Endodermal cell (in vitro differentiated cells): ENCODE data around the gene DHX34. TPM values are rescaled to one million over a fixed set of nuclear protein-coding genes. Genes with fewer than 3 reads are reported as not detected.

Experiments
- DNase-seq: peaks from one replicate; pipeline ENCODE4 v3.0.0-alpha.2; 2017
- H3K27ac ChIP-seq: 2 replicates; pipeline ENCODE4 v1.5.1; 2013; ENCODE audit warnings: mild to moderate bottlenecking, low read depth, low read length, moderate library complexity
- H3K27me3 ChIP-seq: 2 replicates; pipeline ENCODE4 v1.6.1; 2013; ENCODE audit warnings: mild to moderate bottlenecking, low read length, moderate library complexity; ENCODE audit not compliant: insufficient read depth, control insufficient read depth, poor library complexity, severe bottlenecking
- H3K36me3 ChIP-seq: 2 replicates; pipeline ENCODE4 v1.7.0; 2013; ENCODE audit warnings: mild to moderate bottlenecking, low read length, moderate library complexity; ENCODE audit not compliant: control insufficient read depth, insufficient read depth
- H3K4me1 ChIP-seq: one replicate; pipeline ENCODE4 v1.7.0; 2013; ENCODE audit warnings: low read length; ENCODE audit not compliant: control insufficient read depth, insufficient read depth
- H3K4me3 ChIP-seq: 2 replicates; pipeline ENCODE4 v1.5.1; 2013; ENCODE audit warnings: mild to moderate bottlenecking, low read length, moderate library complexity
- H3K9ac ChIP-seq: 2 replicates; pipeline ENCODE4 v1.6.1; 2013; ENCODE audit warnings: mild to moderate bottlenecking, low read length, moderate library complexity; ENCODE audit not compliant: poor library complexity, severe bottlenecking; ENCODE audit errors: extremely low read depth
- H3K9me3 ChIP-seq: 2 replicates; pipeline ENCODE4 v1.6.1; 2013; ENCODE audit warnings: mild to moderate bottlenecking, low read length, moderate library complexity; ENCODE audit not compliant: control insufficient read depth
- H3K27ac Mint-ChIP-seq: 2 replicates; pipeline ENCODE4 v1.8.0; 2020; ENCODE audit warnings: mixed read lengths
- H3K27me3 Mint-ChIP-seq: 2 replicates; pipeline ENCODE4 v1.8.0; 2021; ENCODE audit warnings: mild to moderate bottlenecking, mixed read lengths; ENCODE audit not compliant: insufficient read depth
- H3K36me3 Mint-ChIP-seq: 2 replicates; pipeline ENCODE4 v1.8.0; 2020; ENCODE audit warnings: low read depth, mixed read lengths
- H3K4me1 Mint-ChIP-seq: 2 replicates; pipeline ENCODE4 v1.8.0; 2020; ENCODE audit warnings: mixed read lengths
- H3K4me3 Mint-ChIP-seq: 2 replicates; pipeline ENCODE4 v1.8.0; 2020; ENCODE audit warnings: mild to moderate bottlenecking, moderate library complexity, mixed read lengths
- H3K9me3 Mint-ChIP-seq: 2 replicates; pipeline ENCODE4 v1.8.0; 2020; ENCODE audit warnings: mild to moderate bottlenecking, mixed read lengths
- WGBS, 2 experiments: methylation state at CpG; one replicate each; pipeline versions ENCODE4 v1.1.5 to v1.1.7; 2013; ENCODE audit warnings: missing lambda C conversion rate in 2 of 2, mixed read lengths in 1 of 2; ENCODE audit not compliant: insufficient coverage in 1 of 2, insufficient read length in 1 of 2; 5-methylcytosine and 5-hydroxymethylcytosine counted together
- total RNA-seq, 2 donors: library from RNA; stranded (reverse); fragmentation: NEBNext Ultra II Directional in 1 of 2; extraction: Animal tissue kit (Norgen Biotek cat#: 25700) in 1 of 2; gene quantifications; 2 replicates in 1 of 2; 3 replicates in 1 of 2; pipeline ENCODE4 v1.2.1, GENCODE V29; 2021
- TF ChIP-seq, protein P1 (sequence below): fragments of 200-600 bp; sonication (generic); conservative IDR thresholded peaks from 2 replicates; pipeline ENCODE4 v1.5.0; 2021; ENCODE audit warnings: antibody characterized with exemption, mild to moderate bottlenecking

Gene DHX34
- total RNA-seq, 2 donors from 2014 or later, result 36.9 to 43.9 TPM

DNA sequence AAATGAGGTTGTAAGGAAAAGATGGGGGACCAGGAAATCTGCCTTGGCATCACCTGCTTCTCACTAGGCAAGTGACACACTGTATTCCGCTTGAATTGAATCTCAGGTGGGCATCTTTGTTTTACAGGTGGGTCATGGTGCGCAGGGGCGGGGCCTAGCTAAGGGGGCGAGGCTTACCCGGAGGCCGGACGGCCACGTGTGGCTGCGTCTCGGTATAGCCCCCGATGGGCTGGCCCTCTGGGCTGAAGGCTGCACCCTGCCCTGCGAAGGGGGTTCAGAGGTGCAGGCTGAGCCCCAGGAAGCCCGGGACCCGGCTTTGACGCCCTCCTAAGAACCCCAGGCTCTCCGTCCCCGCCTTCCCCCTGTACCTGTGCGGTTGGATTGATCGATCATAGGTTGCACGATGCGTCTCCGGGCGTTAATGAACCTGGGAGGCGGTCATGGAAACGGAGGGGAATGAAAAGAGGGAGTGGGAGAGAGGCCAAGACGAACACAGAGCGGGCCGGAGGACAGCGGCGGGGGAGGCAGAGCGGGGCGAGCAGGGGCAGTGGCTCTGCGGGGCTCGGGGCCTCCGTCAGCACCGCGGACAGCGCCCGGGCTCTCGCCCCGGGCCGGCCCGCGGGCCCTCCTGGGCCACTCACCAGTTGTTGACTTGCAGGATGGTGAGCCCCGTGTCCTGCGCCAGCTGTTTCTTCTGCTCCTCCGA lies 57.7 kb downstream of the DHX34 start:
- Mint-ChIP-seq H3K27me3 (no peaks in the 10 kb centered on the region), H3K4me3 (no peak overlapping the region), H3K4me1 (peaks cover 3% of the 10 kb centered on the region), H3K27ac (no peak overlapping the region), H3K36me3 (peaks cover 37% of the 10 kb centered on the region), H3K9me3 (no peaks in the 10 kb centered on the region)
- Histone ChIP-seq H3K36me3 (peaks cover 32% of the 10 kb centered on the region), H3K27ac (no peak overlapping the region), H3K4me3 (no peak overlapping the region), H3K9ac (no peak overlapping the region), H3K27me3 (no peaks in the 10 kb centered on the region), H3K4me1 (no peaks in the 10 kb centered on the region), H3K9me3 (no peaks in the 10 kb centered on the region)
- 54 to 90% methylated on average over 17 to 47 of the region's 47 CpGs for WGBS, 2 experiments
- DNase-seq, result peak; percentile 87
- TF ChIP-seq, protein P1, sequence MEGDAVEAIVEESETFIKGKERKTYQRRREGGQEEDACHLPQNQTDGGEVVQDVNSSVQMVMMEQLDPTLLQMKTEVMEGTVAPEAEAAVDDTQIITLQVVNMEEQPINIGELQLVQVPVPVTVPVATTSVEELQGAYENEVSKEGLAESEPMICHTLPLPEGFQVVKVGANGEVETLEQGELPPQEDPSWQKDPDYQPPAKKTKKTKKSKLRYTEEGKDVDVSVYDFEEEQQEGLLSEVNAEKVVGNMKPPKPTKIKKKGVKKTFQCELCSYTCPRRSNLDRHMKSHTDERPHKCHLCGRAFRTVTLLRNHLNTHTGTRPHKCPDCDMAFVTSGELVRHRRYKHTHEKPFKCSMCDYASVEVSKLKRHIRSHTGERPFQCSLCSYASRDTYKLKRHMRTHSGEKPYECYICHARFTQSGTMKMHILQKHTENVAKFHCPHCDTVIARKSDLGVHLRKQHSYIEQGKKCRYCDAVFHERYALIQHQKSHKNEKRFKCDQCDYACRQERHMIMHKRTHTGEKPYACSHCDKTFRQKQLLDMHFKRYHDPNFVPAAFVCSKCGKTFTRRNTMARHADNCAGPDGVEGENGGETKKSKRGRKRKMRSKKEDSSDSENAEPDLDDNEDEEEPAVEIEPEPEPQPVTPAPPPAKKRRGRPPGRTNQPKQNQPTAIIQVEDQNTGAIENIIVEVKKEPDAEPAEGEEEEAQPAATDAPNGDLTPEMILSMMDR, result no peak

DNA sequence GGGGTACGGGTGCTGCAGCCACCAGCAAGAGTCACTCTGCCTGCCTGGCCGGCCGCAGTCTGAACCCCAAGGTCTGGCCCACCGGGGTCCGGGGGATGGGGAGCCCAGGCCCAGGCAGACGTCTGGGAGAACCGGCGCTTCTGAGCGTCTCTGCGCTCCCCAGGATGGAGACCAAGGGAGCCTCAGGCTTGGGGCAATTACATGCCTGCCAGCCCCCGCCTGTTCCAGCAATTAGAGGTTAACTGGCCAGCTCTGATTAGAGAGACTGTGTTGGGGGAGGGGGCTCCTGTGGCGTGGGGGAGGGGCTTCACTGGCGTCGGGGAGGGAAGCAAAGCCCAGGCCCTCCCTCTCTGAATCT lies 58.3 kb downstream of the DHX34 start:
- TF ChIP-seq, protein P1, result no peak
- Histone ChIP-seq H3K4me3 (no peak overlapping the region), H3K4me1 (no peaks in the 10 kb centered on the region), H3K9ac (no peak overlapping the region), H3K27me3 (no peaks in the 10 kb centered on the region), H3K9me3 (no peaks in the 10 kb centered on the region), H3K27ac (no peak overlapping the region), H3K36me3 (peaks cover 32% of the 10 kb centered on the region)
- no peak for DNase-seq
- Mint-ChIP-seq H3K4me1 (peaks cover 7% of the 10 kb centered on the region), H3K9me3 (no peaks in the 10 kb centered on the region), H3K36me3 (peaks cover 39% of the 10 kb centered on the region), H3K27ac (no peak overlapping the region), H3K4me3 (no peak overlapping the region), H3K27me3 (no peaks in the 10 kb centered on the region)
- WGBS, 2 experiments, result 55% methylated on average over 12 of the region's 14 CpGs; no CpG with 5 or more reads in 1 of the 2 experiments

DNA sequence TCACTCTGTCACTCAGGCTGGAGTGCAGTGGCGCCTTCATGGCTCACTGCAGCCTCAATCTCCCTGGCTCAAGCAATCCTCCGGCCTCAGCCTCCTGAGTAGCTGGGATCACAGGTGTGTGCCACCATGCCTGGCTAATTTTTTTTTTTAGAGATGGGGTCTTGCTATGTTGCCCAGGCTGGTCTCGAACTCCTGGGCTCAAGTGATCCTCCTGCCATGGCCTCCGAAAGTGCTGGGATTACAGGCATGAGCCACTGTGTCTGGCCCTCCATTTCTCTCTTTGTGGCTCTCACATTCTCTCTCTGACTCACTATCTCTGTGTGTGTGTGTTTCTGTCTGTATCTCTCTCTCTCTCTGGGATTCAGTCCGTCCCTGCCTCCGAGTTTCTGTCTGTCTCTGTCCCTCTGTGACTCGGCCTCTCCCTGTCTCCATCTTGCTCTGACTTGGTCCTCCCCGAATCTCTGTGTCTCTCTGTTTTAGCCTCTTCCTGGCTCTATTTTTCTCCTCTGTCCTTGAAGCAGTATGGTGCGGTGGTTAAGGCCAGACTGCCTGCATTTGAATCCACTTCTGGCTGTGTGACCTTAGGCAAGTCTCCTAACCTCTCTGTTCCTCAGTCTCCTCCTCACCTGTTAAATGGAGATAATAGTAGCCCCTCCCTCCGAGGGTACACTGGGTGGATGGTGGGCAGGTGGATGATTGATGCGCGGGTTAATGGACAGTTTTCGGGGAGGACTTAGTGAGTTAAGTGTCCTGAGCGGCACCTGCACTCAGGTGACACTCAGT lies 59.2 kb downstream of the DHX34 start:
- Histone ChIP-seq H3K27ac (no peak overlapping the region), H3K9me3 (no peaks in the 10 kb centered on the region), H3K4me3 (no peak overlapping the region), H3K36me3 (peaks cover 32% of the 10 kb centered on the region), H3K9ac (no peak overlapping the region), H3K4me1 (no peaks in the 10 kb centered on the region), H3K27me3 (no peaks in the 10 kb centered on the region)
- H3K27me3 Mint-ChIP-seq, result no peaks in the 10 kb centered on the region
- no peak overlapping the region for H3K4me3 Mint-ChIP-seq
- H3K36me3 Mint-ChIP-seq, result peaks cover 42% of the 10 kb centered on the region
- no peak overlapping the region for H3K27ac Mint-ChIP-seq
- H3K4me1 Mint-ChIP-seq, result peaks cover 7% of the 10 kb centered on the region
- TF ChIP-seq, protein P1, result no peak
- 91 to 94% methylated on average over 10 to 14 of the region's 14 CpGs for WGBS, 2 experiments
- H3K9me3 Mint-ChIP-seq, result no peaks in the 10 kb centered on the region
- DNase-seq, result no peak
